Upper lobe of left lung (tissue), 6 donors: ENCODE data around the gene TIMM21. TPM values are rescaled to one million over a fixed set of nuclear protein-coding genes. Genes with fewer than 3 reads are reported as not detected.

Source experiments
- ATAC-seq, 2 donors: fragments of 200-7000 bp; cut with Tn5 transposase; one replicate each; pipeline ENCODE4 v1.9.1; 2022; ENCODE audit warnings: mild to moderate bottlenecking in 2 of 2, moderate library complexity in 2 of 2; ENCODE audit not compliant: low FRiP score in 2 of 2
- DNase-seq, 2 donors: peaks; one replicate each; pipeline ENCODE4 v3.0.0-alpha.2; 2019 to 2020
- H3K27ac ChIP-seq, 4 donors: fragments of 200-600 bp; sonication (generic); one replicate each; pipeline ENCODE4 v1.5.1; 2016 to 2019
- H3K27me3 ChIP-seq, 4 donors: fragments of 200-600 bp; sonication (generic); one replicate each; pipeline ENCODE4 v1.5.1; 2017 to 2019
- H3K36me3 ChIP-seq, 4 donors: fragments of 200-600 bp; sonication (generic); one replicate each; pipeline ENCODE4 v1.5.1; 2016 to 2019
- H3K4me1 ChIP-seq, 4 donors: fragments of 200-600 bp; sonication (generic); one replicate each; pipeline ENCODE4 v1.5.1; 2018 to 2019
- H3K4me3 ChIP-seq, 4 donors: fragments of 200-600 bp; sonication (generic); one replicate each; pipeline ENCODE4 v1.5.1; 2017 to 2019; ENCODE audit warnings: mild to moderate bottlenecking in 2 of 4, moderate library complexity in 1 of 4
- H3K9me3 ChIP-seq, 4 donors: fragments of 200-600 bp; sonication (generic); one replicate each; pipeline ENCODE4 v1.5.1; 2018 to 2019
- CTCF ChIP-seq, 6 experiments: fragments of 450-650 bp in 4 of 6; fragments of 200-600 bp in 2 of 6; sonication (generic) in 2 of 6; IDR thresholded peaks; one replicate each; pipeline ENCODE4 v1.5.1; 2016 to 2019; ENCODE audit warnings: antibody characterized with exemption in 6 of 6
- EP300 ChIP-seq, 4 donors: sonication (generic); formaldehyde crosslinking; IDR thresholded peaks; one replicate each; pipeline ENCODE4 v1.5.1; 2017; ENCODE audit warnings: antibody characterized with exemption in 4 of 4, control low read depth in 2 of 4
- POLR2A ChIP-seq, 4 donors: fragments of 450-650 bp; IDR thresholded peaks; one replicate each; pipeline ENCODE4 v1.5.1; 2016 to 2017; ENCODE audit warnings: antibody characterized with exemption in 4 of 4, mild to moderate bottlenecking in 2 of 4
- POLR2AphosphoS5 ChIP-seq, 2 donors: sonication (generic); formaldehyde crosslinking; IDR thresholded peaks; one replicate each; pipeline ENCODE4 v1.5.1; 2017; ENCODE audit warnings: antibody characterized with exemption in 2 of 2
- WGBS, 2 donors: methylation state at CpG; one replicate each; pipeline ENCODE4 v1.1.5; 2017 to 2018; 5-methylcytosine and 5-hydroxymethylcytosine counted together
- total RNA-seq, 6 donors: library from RNA; depleted of rRNA in 4 of 6; stranded (reverse); fragments of >200 nt in 4 of 6; gene quantifications; one replicate each; pipeline versions ENCODE4 v1.1.0 to v1.2.1, GENCODE V29; 2016 to 2021
- donor health status: DM: no; HTN: no; CAD: no; lungs with moderate emphysema.
- donor health status: DM: no; HTN: yes; CAD: no; lungs with severe emphysema.

The TIMM21 gene
- 10 to 100 TPM; 13.0 to 48.2 (median 23.3) TPM for total RNA-seq

- ATAC-seq, result peak; percentile 98 to 99
- TF ChIP-seq POLR2A (IDR thresholded peaks at IDR 0.05), result peak in 2 of 4 donors; percentile 42 to 78
- TF ChIP-seq CTCF (IDR thresholded peaks at IDR 0.05), result no peak
- TF ChIP-seq POLR2AphosphoS5 (IDR thresholded peaks at IDR 0.05), result peak; percentile 81 to 82
- peak in 1 of 4 donors; percentile 8 for TF ChIP-seq EP300 (IDR thresholded peaks at IDR 0.05)
- 1% methylated on average over 30 to 48 of the region's 58 CpGs for WGBS, 2 donors
Measured at GRCh38 chr18:74147779-74148542, at the start of gene TIMM21, which contains the start of gene FBXO15. TSS of gene TIMM21 (plus strand) at chr18:74148523. CDS start at chr18:74148809, 286 bp downstream. TSS of gene FBXO15 (minus strand) at chr18:74147834. CDS start at chr18:74147785, 49 bp downstream.

GRCh38 chr18:74108460-74108859, 39.9 kb upstream of the TIMM21 start:
- no peak overlapping the region for H3K27ac ChIP-seq
- no peak overlapping the region for H3K4me3 ChIP-seq
- H3K27me3 ChIP-seq, result no peaks in the 10 kb centered on the region
- no peak for TF ChIP-seq POLR2A (IDR thresholded peaks at IDR 0.05)
- TF ChIP-seq EP300 (IDR thresholded peaks at IDR 0.05), result no peak
- no peak for TF ChIP-seq CTCF (IDR thresholded peaks at IDR 0.05)
- TF ChIP-seq POLR2AphosphoS5 (IDR thresholded peaks at IDR 0.05), result no peak
- H3K4me1 ChIP-seq, result no peaks in the 10 kb centered on the region
- H3K36me3 ChIP-seq, result no peaks in the 10 kb centered on the region
- DNase-seq (no peak), ATAC-seq (no peak)
- H3K9me3 ChIP-seq, result peaks cover 0 to 6% (median 2%) of the 10 kb centered on the region in 4 donors
- WGBS, 2 donors, result 83 to 88% methylated on average over 2 of the region's 2 CpGs

More at GRCh38 chr18:74147779-74148542, at the start of gene TIMM21, which contains the start of gene FBXO15:
- H3K9me3 ChIP-seq, result no peaks in the 10 kb centered on the region
- DNase-seq, result peak; percentile 98
- peaks cover 20 to 30% (median 22%) of the 10 kb centered on the region in 4 donors for H3K4me1 ChIP-seq
- H3K4me3 ChIP-seq, result peak within 1 kb of the TSS; percentile 61 to 88 (median 73)
- H3K27ac ChIP-seq, result peak within 1 kb of the TSS; percentile 83 to 96 (median 90)
- H3K27me3 ChIP-seq, result no peaks in the 10 kb centered on the region
- H3K36me3 ChIP-seq, result peaks cover 0 to 5% (median 0%) of the 10 kb centered on the region in 4 donors

- Histone ChIP-seq H3K4me1 (no peaks in the 10 kb centered on the region), H3K36me3 (no peaks in the 10 kb centered on the region), H3K9me3 (peaks cover 0 to 6% (median 2%) of the 10 kb centered on the region in 4 donors), H3K27ac (no peak overlapping the region), H3K4me3 (no peak overlapping the region), H3K27me3 (no peaks in the 10 kb centered on the region)
- no peak for TF ChIP-seq EP300 (IDR thresholded peaks at IDR 0.05)
- TF ChIP-seq CTCF (IDR thresholded peaks at IDR 0.05), result no peak
- TF ChIP-seq POLR2AphosphoS5 (IDR thresholded peaks at IDR 0.05), result no peak
- no peak for TF ChIP-seq POLR2A (IDR thresholded peaks at IDR 0.05)
- ATAC-seq (no peak), DNase-seq (no peak)
- 90 to 100% methylated on average over 1 of the region's 1 CpG for WGBS, 2 donors
Measured at GRCh38 chr18:74110149-74110548, 38.2 kb upstream of the TIMM21 start.

- 86 to 90% methylated on average over 4 of the region's 4 CpGs for WGBS, 2 donors
- H3K9me3 ChIP-seq, result peaks cover 0 to 6% (median 2%) of the 10 kb centered on the region in 4 donors
- H3K4me1 ChIP-seq, result no peaks in the 10 kb centered on the region
- TF ChIP-seq POLR2AphosphoS5 (IDR thresholded peaks at IDR 0.05) (no peak), CTCF (IDR thresholded peaks at IDR 0.05) (no peak), EP300 (IDR thresholded peaks at IDR 0.05) (no peak), POLR2A (IDR thresholded peaks at IDR 0.05) (no peak)
- ATAC-seq (no peak), DNase-seq (no peak)
- H3K36me3 ChIP-seq, result no peaks in the 10 kb centered on the region
- H3K4me3 ChIP-seq, result no peak overlapping the region
- H3K27me3 ChIP-seq, result no peaks in the 10 kb centered on the region
- H3K27ac ChIP-seq, result no peak overlapping the region
Measured at GRCh38 chr18:74110976-74111375, 37.3 kb upstream of the TIMM21 start.
